ENCODE measurements around the gene PCYOX1L.
A peak's percentile ranks its signal among the peaks of the same experiment; 100 is the strongest.

PCYOX1L gene

DNA sequence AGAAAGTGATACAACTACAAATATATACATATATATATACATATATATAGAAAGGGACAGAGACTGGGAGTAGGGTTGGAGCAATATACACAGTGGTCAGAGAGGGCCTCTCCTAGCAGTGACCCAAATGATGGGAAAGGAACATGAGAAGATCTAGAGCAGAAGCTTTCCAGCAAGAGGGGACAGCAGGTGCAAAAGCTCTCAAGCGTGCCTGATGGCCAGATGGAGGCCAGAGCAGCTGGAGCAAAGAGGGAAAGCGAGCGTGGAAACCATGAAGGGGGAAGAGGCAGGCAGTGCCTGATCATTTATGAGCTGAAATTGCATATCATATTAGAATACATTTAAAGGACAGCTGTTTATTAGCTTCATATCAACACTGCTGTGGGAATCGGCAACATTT lies 20.1 kb upstream of the PCYOX1L start:
- DNase-seq (ENCODE audit: low read depth in 1 of 2, low spot score in 1 of 2), result no peak

DNA sequence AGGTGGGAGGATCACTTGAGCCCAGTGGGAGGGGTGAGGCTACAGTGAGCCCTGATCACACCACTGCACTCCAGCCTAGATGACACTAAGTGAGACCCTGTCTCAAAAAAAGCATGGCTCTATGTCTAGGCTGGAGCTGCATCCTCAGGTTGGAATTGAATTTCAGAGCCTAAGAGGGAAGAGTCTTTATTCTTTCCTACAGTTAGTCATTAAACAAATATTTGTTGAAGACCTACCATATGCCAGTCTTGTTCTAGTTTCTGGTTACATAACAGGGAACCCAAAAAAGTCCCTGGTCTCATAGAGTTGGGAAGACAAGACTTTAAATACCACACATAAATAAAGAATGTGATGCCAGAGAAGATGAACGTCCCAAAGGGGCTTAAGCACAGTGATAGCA lies 19.5 kb upstream of the PCYOX1L start:
- DNase-seq (ENCODE audit: low read depth in 1 of 2, low spot score in 1 of 2), result no peak

DNA sequence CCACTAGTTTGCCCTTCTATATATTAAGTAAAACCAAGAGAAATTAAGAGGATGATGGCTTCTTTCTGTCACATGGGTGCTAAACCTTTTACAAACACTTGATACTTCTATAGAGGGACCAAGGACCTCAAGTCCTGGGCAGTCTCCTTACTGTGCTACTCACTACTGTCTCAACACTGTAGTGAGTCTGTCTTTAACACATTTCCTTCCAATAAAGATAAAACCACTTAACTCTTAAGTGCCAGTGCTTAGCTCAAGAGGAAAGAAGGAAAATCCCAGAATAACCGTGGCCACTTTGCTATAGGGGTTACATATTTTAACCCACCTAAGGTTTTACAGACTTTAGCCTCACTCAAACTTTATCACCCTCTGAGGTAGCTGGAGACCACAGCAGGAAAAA lies 16.9 kb upstream of the PCYOX1L start:
- no peak for DNase-seq (ENCODE audit: low read depth in 1 of 2, low spot score in 1 of 2)

DNA sequence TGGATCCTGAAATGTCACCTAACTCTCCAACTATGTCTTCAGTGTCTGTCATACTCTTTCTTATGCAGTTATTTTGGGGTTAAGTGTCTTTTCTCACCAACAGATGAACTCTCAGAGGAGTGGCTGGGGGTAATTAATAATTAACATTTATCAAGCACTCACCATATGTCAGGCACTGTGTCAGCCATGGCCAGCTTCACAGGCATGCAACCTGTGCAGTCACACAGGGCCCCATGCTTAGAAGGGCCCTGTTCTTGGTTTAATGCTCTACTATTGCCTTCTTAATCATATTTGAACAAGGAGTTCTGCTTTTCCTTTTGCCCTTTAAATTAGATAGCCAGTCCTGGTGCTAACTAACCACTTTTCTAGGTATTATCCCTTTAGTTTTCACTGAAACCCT lies 16.0 kb upstream of the PCYOX1L start:
- DNase-seq (ENCODE audit: low read depth in 1 of 2, low spot score in 1 of 2), result no peak

DNA sequence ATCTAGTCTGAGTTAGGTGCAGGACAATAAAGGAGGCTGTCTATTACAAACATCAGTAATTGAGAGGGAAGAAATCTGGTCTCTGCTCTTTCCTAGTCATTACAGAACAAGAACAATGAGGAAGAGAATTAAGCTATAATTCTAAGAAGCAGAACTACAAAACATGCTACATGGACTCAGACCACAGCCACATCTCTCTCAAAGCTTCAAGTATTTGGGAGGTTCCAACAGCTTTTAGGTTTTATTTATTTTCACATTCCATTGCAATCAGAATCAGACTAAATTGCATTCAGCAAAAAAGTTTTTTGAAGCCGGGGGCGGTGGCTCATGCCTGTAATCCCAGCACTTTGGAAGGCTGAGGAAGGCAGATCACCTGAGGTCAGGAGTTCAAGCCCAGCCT lies 13.7 kb upstream of the PCYOX1L start:
- DNase-seq (ENCODE audit: low read depth in 1 of 2, low spot score in 1 of 2), result no peak

DNA sequence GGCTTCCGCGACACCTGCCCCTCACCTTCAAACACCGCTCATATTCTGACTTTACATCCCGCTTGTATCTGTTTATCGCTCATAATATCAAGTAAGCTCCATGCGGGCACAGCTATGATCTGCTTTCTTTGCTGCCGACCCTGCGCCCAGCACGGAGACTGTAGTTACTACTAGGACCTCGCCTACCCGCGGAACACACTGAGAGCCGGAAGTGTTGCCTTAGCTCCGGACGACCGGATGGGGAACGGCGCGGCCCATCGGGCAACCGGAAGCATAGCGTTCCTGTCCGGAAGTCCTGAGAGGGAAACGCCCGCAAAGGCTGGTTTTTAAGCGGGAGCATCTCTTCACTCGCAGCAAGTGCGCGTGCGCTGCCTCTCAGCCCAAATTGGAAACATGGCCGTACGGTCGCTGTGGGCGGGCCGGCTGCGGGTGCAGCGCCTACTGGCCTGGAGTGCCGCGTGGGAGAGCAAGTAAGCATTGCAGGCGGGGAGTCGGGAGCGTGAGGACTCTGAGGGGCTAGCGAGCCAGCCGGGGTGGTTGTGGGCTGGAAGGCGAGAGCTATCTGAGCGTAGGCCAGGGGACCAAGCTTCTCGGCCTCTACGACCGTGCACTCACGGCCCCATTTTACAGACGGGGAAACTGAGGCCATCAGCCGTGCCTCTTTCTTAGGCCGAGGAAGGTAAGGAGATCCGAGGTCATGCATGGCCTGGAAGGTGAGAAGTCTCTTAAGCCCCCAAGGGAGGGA lies 12.5 kb upstream of the PCYOX1L start, which contains the start of gene GRPEL2:
TSS of gene GRPEL2 (plus strand) at position 353 of the 745 bp plus-strand sequence. CDS start at position 394, 41 bp downstream.
- DNase-seq (ENCODE audit: low read depth in 1 of 2, low spot score in 1 of 2), result peak; percentile 82 to 92

DNA sequence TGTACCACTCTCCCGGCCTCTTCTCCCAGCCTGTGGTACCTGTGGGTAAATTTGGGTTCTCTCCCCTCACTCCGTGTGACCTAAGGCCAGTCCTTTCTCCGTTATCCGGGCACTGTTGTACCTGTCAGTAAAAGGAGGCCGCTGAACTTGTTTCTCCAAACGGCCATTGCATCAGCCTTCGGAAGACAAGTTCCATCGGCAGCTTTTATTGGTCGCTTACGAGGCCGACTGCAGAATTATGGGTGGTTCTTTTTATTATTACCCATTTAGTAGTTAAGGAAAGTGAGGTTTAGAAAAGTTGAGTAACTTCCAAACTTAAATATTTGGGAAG lies 12.0 kb upstream of the PCYOX1L start:
- no peak for DNase-seq (ENCODE audit: low read depth in 1 of 2, low spot score in 1 of 2)

DNA sequence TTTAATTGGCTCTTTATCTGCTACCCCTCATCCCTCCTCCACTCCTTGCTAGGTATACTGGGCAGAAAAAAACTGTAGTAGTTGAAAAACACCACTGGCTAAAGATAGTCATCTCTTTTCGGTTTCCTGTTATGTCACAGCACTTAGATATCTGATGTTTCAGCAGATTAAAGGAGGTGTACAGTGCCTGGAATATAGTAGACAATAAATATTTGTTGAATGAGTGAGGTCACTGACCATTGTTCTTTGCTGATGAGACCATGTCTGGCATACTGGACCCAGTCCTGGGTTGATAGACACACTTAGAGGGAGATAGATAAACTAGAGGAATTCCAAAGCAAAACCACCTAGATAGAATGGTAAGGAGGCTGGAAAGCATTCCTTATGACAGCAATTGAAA lies 9.3 kb upstream of the PCYOX1L start:
- DNase-seq (ENCODE audit: low read depth in 1 of 2, low spot score in 1 of 2), result no peak

DNA sequence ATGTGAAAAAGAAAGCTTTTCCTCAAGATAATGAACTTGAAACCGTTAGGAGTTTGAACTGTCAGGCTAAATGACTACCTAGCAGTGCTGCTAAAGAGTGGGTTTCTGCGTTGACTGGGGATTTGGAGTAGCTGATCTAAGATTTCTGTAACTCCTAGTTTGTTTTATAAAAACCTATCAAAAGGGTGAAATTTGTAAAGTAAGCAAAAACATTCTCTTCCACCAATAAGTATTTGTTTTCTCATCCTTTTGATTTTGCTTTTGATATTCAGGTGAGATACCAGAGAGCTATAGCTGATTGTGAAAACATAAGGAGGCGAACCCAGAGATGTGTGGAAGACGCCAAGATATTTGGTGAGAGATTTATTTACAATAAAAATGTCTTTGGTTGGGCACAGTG lies 8.5 kb upstream of the PCYOX1L start:
- no peak for DNase-seq (ENCODE audit: low read depth in 1 of 2, low spot score in 1 of 2)

DNA sequence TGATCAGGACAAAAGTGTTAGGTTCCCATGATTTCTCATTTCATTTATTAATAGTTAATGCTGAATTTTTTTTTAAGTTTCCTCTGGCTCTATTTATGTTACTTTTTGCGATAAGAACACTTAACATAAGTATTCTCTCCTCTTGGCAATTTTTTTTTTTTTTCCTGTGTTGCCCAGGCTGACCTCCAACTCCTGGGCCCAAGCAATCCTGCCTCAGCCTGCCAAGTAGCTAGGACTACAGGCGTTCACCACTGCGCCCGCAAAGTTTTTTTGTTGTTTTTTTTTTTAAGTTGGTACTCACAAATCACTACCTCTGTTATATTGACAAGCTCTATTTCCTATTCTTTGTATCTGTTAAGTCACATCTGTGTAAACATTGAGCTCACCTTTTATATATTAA lies 5.7 kb upstream of the PCYOX1L start:
- DNase-seq (ENCODE audit: low read depth in 1 of 2, low spot score in 1 of 2), result no peak

DNA sequence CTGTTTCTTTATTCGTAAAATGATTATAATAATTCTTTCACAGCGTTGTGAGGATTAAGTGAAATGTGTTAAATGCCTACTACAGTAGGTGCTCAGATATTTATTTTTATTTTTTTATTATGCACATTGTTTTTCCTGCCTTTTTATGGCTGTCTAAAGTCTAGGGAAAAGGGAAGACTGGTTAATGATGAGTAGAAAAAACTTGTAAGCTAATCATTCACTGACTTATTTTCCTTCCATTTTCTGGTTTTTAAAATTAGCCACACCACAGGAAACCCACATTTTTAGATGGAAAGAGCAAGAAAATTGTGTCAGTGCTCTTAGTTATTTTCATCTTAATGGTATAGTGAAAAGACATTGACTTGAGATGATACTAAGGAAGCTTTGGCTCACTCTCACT lies 3.9 kb upstream of the PCYOX1L start:
- no peak for DNase-seq (ENCODE audit: low read depth in 1 of 2, low spot score in 1 of 2)

DNA sequence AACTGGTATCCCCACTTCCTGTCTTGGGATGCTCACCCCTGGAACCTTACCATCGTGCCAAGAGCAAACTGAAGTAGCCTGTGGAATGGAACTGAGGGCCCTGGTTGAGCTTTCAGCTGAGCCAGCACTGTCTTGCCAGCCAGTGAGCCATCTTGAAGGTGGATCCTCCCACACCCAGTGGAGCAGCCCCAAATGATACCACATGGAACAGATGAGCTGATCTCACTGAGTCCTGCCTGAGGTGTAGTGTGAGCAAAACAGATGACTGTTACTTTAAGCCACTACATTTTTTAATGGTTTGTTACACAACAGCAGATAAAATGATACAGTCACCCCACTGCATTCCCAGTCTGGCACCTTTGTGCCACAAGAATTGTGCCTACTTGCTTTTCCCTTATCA lies 2.2 kb upstream of the PCYOX1L start:
- DNase-seq (ENCODE audit: low read depth in 1 of 2, low spot score in 1 of 2), result no peak

DNA sequence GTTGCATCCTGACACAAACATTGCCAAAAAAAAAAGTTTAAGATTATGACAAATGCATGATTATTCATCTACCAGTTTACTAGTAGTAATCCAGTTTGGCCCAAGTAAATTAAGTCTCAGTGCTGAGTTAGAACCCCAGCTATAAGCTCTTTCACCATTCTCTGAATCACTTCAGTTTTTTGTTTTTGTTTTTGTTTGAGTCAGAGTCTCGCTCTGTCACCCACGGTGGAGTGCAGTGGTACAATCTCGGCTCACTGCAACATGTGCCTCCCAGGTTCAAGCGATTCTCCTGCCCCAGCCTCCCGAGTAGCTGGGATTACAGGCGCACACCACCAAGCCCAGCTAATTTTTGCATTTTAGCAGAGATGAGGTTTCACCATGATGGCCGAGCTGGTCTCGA lies 1.5 kb upstream of the PCYOX1L start:
- DNase-seq (ENCODE audit: low read depth in 1 of 2, low spot score in 1 of 2), result no peak

DNA sequence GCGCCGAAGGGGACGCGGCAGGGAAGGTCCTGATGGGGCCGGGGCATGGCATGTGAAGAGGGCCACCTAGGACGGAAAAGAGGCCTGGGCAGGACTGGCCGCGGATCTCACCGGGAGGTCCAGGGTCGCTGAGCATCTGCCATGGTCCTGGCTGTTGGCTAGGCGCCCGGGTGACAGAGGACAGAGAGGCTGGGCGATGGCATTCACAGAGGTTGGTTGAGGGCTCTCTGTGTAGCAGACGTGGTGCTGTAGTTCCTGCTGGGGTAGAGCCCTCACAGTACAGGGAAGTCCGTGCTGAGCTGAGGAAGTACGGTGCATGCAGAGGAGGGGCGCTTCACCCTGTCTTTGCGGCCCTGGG lies 427 bp downstream of the PCYOX1L start:
- no peak for DNase-seq (ENCODE audit: low read depth in 1 of 2, low spot score in 1 of 2)

DNA sequence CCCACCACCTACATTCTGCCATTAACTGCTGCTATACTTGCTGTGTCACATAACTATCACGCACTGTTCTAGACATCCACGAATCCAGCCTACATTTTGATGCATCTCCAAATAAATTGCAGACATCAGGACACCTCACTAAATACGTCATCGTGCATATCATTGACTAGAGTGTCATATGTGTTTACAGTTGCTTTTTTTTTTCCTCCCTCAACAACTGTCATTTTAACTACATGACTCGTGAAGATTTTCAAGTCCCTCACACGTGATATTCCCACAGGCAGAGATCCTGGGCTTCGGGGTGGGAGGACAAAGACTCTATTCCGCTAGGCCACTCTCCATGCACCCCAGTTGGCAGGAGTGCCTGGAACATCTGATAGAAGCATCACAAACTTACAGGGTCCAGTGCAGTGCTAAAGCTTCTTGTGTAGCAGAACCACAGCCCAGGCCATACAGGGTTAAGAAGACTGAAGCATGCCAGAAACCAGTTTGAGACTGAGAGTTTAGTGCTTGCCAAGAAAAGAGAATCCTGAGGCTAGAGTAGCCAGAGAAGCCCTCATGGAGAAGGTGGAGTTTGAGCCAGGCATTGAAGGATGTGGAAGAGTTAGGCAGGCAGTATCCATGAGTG lies 1.1 kb downstream of the PCYOX1L start:
- DNase-seq (ENCODE audit: low read depth in 1 of 2, low spot score in 1 of 2), result no peak

DNA sequence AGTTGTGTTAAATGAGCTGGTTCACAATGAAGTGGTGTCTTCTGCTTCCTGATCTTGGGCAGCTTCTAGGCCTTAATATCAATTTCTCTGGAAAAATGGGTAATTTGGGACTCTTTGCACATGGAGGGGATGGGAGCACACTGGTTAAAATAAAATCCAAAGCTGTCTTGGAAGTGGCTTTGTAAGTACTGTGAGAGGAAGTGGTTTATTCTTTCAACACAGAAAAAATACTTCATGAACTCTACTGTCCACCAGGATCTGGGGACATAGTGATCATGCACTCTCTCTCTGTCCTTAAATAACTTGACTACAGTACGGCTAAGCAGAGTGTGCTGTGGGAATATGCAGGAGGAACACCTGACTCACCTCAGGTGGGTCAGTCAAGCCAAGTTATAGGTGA lies 2.4 kb downstream of the PCYOX1L start:
- DNase-seq (ENCODE audit: low read depth in 1 of 2, low spot score in 1 of 2), result no peak

DNA sequence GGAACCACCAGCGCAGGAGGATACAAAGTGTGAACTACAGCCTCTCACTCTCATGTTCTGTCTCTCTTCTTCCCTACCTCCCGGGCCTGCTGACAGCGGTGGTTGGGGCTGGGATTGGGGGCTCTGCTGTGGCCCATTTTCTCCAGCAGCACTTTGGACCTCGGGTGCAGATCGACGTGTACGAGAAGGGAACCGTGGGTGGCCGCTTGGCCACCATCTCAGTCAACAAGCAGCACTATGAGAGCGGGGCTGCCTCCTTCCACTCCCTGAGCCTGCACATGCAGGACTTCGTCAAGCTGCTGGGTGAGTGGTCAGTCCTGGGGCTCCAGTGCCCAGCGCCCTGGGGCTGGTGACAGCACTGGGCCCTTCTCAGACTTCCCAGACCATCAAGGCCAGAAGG lies 4.7 kb downstream of the PCYOX1L start:
- DNase-seq (ENCODE audit: low read depth in 1 of 2, low spot score in 1 of 2), result no peak

DNA sequence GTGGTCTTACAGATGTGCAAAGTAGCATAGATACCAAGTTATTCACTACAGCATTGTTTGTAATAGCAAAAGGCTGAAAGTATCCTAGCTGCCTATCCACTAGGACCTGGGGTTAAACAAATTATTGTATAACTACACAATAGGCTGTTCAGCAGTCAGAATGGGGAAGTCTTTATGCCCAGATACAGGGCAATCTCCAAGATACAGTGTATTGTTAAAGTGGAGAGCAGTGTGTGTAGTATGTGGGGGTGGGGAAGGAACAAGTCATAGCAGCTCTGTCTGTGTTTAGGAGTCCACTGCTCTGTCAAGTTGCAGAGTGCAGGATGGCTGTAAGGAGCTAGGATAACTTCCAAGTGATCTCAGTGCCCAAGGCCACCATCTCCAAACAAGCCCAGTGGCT lies 5.5 kb downstream of the PCYOX1L start:
- no peak for DNase-seq (ENCODE audit: low read depth in 1 of 2, low spot score in 1 of 2)

DNA sequence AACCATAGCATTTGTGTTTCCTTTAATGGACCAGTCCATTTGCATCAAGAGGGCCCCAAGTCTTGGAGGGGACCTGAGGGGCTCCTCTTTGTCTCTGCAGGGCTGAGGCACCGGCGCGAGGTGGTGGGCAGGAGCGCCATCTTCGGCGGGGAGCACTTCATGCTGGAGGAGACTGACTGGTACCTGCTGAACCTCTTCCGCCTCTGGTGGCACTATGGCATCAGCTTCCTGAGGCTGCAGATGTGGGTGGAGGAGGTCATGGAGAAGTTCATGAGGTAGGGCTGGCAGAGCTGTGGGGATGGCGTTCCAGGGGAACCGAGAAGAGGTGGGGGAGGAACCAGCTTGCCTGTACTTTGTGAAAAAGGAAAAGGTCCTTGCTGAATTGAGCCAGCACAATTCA lies 6.1 kb downstream of the PCYOX1L start:
- DNase-seq (ENCODE audit: low read depth in 1 of 2, low spot score in 1 of 2), result no peak

DNA sequence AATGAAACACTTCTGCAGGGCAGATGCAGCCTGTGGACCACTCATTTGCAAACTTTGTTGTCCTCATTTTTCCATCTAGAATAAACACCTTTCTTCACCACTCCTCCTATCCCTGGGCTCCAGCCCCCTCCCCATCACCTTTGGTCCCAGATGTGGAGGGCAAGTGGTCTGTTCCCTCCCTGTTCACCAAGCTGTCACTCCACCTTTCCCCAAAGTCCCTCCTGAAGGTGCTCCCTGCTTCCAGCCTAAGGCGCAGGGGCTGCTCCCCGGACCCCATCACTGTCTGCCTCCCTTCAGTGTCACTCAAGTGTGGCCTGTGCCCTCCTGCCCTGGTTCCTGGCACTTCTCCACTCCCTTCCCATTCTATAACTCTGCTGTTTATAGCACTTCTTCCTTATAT lies 6.9 kb downstream of the PCYOX1L start:
- no peak for DNase-seq (ENCODE audit: low read depth in 1 of 2, low spot score in 1 of 2)

DNA sequence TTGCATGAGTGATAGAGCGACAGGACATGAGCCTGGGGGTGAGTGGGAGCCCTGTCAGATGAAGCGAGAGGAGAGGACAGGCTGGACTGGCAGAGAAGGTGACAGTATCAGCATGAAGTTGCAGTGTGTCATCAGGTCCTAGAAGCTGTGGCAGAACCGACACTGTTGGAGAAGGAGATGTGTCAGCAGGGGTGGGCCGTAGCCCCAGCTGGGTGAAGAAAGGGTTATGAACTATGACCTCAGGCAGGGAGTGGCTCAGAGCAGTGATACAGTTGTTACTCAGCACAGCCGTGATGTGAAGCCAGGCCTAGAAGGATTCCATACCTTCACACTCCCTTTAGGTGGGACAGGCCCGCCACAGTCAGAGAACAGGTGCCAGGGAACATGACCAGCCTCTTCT lies 7.6 kb downstream of the PCYOX1L start:
- no peak for DNase-seq (ENCODE audit: low read depth in 1 of 2, low spot score in 1 of 2)

DNA sequence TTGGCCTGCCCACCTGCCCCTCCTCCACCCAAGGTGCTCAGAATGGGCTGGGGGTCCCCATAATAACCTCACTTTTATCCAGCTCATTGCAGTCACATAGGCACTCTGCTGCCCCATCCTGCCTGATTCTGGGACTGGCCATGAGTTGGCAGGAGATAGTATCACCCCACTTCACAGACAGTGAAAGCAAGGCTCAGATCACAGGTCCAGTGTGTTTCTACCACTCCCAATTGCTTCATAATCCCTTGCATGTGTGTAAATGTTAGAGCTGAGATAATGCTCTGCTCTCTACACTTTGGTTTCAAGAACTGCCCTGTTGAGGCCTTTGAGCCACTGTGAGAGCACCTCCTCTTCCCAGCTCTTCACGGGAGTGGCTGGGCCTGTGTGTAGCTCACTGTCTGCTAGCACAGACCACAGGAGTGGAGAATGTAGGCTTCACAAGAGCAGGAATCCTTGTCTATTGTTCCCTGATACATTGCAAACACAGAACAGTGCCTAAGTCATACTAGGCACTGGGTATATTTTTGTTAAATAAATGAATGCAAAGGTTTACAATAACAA lies 8.4 kb downstream of the PCYOX1L start:
- no peak for DNase-seq (ENCODE audit: low read depth in 1 of 2, low spot score in 1 of 2)

Data from activated CD4-positive, alpha-beta T cell treated with anti-CD3 and anti-CD28 coated beads, Interleukin-2, amount 50 U/mL, for 24 hours (primary cell).